ENCODE measurements around the gene MEX3C.
A peak's percentile ranks its signal among the peaks of the same experiment; 100 is the strongest.

MEX3C gene

DNA sequence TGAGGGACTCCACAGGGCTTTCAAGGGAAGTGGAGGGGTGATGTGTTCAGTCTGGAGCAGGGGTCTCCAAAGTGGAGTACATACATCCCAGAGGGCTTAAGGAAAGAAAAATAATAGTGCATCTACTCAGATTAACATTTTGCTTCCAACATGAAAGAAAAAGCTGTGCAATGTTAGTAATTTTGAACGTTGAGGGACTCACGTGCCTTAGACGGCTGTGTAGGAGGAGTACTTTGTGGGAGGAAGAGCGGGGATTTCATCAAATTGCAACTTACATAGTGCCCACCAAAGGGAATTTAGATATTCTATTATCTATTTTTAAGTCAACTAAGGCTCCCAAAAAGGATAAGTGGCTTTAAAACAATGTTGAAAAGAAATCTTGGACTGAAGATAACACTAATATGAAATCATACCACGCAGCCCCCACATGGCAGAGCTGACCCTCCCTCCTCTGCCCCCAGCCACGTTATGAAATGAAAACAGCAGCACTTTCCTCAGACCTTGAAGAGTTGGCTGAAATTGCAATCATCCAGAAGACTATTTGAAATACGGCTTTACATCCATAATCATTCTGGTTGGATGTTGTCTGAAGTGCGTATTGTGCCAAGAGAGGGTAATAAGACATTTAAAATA, 42.9 kb downstream of the MEX3C start:
- DNase-seq (ENCODE audit: insufficient read length, low spot score) (no peak), FAIRE-seq (no peak)

DNA sequence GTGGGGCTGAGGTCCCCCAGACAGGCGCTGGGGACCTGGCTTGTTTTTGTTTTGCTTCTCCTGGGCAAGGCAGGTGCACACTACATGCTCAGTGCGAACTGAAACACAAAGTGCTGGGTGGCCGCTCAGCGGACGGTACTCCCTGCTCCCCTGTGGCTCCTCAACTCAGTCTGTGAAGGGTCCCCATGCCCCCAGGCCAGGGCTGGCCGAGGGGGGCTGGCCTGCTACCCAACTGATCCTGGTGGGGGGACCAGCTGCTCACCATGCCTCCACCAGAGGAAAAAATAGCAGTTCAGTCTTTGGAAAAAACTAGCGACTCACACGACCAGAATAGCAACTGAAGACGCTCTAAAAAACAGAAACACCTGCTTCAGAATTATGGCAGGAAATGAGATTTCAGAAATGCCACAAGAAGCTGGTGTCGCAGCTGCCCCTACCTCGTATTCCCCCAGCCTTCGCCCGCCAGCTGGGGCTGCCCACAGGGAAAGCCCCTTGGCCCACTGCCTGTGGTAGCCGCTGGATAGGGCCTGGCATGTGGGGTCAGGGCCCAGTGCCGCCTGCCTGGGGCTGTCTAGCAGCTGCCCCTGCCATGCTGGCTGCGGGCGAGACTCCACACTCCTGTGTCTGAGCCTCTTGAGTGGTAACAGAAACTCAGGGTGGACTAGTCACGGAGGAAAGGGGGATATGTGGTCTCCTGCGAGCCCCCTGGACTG, 43.7 kb downstream of the MEX3C start:
- TF ChIP-seq POLR2A (IDR thresholded peaks at IDR 0.05; ENCODE audit: low read depth, low read length): no peak
- no peak for DNase-seq (ENCODE audit: insufficient read length, low spot score)
- FAIRE-seq: no peak

More for the DNA sequence above, 42.9 kb downstream of the MEX3C start:
- TF ChIP-seq POLR2A (IDR thresholded peaks at IDR 0.05; ENCODE audit: low read depth, low read length): no peak

DNA sequence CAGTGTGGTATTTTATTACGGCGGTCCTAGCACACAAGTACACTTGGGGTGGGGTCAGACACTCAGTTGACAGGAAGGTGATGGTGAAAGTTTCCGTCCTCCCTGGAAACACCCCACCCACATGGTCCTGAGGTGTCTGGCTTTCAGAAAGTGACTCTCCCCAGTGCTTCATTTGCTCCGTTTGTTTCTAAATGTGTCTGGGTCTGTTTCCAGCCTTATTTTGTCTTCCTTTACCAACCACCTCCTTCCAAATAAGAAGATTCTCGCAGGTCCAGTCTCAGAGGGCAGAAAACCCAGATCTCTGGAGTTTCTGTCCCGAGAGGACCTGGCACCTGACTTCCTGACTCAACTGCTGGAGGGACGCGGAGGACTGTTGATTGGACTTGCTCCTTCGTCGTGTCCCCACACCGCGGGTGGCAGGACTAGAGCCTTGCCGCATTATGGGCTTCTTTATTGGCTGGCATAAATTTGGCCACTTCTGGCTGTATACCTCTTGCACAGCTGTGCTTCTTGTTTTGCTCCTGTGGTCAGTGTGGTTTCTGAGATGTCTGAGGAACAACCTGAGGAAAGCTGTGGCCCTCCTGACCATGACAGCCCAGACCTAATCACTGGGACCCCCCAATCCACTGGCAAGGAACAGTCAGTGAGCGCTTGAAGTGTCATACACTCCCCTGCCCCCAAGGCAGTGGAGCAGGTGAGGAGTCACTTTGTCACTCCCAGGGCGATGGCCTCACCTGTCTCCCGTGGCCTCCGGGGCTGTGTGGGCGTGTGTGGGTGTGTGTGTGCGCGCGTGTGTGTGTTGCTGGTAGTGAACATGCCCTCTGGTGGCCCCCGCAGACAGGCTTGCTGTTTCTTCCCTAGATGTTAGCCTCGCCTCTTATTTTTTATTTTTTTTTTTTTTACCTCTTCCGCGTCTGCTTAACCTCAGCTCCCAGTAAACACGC, 45.6 kb downstream of the MEX3C start:
- TF ChIP-seq POLR2A (IDR thresholded peaks at IDR 0.05; ENCODE audit: low read depth, low read length): no peak
- FAIRE-seq: no peak
- DNase-seq (ENCODE audit: insufficient read length, low spot score): no peak

DNA sequence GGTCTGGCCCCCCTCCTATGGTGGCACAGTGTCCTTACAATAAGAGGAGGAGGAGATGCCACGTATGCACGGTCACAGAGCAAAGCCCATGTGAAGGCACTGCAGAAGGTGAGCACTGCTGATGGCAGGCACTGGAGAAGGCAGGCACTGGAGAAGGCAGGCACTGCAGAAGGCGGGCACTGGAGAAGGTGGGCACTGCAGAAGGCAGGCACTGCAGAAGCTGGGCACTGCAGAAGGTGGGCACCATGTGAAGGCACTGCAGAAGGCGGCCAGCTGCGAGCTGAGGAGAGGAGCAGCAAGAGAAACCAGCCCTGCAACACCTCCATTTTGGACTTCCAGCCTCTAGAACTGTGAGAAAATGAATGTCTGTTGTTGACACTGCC, 46.3 kb downstream of the MEX3C start:
- TF ChIP-seq POLR2A (IDR thresholded peaks at IDR 0.05; ENCODE audit: low read depth, low read length): no peak
- no peak for DNase-seq (ENCODE audit: insufficient read length, low spot score)
- no peak for FAIRE-seq

DNA sequence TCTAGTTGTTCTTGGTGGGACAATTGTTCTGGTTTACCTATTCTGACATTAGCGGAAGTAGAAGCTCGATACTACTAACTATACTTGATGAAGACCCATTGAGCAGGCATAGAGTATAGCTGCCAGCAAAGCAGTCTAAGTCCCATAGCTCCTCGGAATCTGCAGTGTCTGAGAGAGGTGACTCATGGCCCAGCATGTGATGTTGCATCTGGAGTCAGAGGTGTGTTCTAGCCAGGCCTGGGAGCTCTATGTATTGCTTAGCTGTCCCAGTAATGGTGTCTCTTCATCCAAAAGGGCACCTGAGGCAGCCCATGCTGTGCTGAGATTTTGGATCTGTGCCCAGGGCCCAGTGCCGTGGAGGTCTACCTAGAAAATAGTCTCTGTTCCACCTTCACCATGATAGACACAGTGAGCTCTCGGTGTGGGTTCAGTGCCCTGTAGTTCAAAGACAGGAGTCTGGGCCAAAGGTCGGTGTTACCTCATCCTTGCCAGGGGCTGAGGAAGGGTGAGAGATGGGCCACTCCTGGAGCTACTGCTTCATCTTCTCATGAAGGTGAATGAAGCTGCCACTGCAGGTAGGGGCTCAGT, 47.3 kb downstream of the MEX3C start:
- DNase-seq (ENCODE audit: insufficient read length, low spot score): peak; percentile 51
- peak; percentile 97 for FAIRE-seq
- TF ChIP-seq POLR2A (IDR thresholded peaks at IDR 0.05; ENCODE audit: low read depth, low read length): no peak

DNA sequence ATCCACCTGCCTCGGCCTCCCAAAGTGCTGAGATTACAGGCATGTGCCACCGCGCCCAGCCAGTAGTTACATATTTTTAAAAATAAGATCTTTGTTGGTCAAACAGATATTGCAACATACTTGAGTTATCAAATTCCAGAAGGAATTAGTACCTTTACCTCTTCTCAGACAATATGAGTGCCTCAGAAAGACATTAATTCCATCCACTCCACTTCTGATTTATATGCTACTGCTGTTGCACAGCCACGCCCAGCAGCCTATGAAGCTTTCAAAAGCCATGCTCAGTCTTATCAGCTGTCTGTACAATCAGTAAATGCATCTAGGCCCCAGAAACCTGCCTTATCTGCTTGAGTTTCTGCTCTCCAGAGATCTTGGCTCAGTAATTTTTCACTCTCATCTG, 47.8 kb downstream of the MEX3C start:
- no peak for TF ChIP-seq POLR2A (IDR thresholded peaks at IDR 0.05; ENCODE audit: low read depth, low read length)
- DNase-seq (ENCODE audit: insufficient read length, low spot score): no peak
- no peak for FAIRE-seq

DNA sequence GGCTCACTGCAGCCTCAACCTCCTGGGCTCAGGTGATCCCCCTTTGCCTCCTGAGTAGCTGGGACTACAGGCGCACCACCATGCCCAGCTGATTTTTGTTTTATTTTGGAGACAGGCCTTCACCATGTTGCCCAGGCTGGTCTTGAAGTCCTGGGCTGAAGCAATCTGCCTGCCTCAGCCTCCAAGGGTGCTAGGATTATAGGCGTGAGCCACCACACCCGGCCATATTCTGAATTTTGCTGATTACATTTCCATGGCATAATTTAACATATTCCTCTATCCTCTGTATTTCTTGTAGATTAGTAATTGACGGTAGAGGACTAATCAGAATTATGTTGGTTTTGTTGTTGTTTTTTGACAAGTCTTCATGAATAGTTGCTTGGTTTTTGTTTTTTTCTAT, 50.6 kb downstream of the MEX3C start:
- DNase-seq (ENCODE audit: insufficient read length, low spot score) (no peak), FAIRE-seq (no peak)
- no peak for TF ChIP-seq POLR2A (IDR thresholded peaks at IDR 0.05; ENCODE audit: low read depth, low read length)

DNA sequence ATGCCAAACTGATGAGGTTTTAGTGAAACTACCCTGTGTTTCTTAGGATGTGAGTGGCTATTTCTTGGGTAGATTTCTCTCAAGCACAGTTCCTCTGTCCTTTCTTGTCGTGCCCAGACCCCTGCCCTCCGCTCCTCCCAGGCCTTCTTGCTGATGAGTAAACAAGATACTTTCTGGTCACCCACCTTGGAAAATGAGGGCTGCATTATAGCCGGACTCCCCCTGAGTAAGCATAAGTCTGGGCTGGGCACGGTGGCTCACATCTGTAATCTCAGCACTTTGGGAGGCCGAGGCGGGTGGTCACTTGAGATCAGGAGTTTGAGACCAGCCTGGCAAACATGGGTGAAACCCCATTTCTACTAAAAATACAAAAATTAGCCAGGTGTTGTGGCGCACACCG, 58.5 kb downstream of the MEX3C start:
- no peak for FAIRE-seq
- no peak for TF ChIP-seq POLR2A (IDR thresholded peaks at IDR 0.05; ENCODE audit: low read depth, low read length)
- DNase-seq (ENCODE audit: insufficient read length, low spot score): no peak

DNA sequence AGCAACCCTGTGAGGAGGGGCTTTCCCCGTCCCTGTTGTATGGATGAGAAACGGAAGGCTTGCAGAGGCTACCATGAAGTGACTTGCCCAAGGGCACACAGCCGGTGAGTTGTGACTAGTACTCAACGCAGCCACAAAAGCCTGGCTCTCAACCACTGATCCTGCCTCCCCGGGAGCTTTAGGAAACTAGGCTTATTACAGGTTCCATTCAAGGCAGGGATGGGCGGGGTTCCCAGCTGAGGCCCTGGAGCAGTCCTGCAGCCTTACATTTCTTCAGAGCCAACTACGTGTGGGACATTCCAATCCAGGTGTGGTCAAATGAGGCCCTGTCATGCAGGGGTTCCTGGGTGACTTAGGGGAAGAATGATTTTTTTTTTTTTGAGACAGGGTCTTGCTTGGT, 59.6 kb downstream of the MEX3C start:
- FAIRE-seq (peak; percentile 67), DNase-seq (ENCODE audit: insufficient read length, low spot score) (peak; percentile 22)

DNA sequence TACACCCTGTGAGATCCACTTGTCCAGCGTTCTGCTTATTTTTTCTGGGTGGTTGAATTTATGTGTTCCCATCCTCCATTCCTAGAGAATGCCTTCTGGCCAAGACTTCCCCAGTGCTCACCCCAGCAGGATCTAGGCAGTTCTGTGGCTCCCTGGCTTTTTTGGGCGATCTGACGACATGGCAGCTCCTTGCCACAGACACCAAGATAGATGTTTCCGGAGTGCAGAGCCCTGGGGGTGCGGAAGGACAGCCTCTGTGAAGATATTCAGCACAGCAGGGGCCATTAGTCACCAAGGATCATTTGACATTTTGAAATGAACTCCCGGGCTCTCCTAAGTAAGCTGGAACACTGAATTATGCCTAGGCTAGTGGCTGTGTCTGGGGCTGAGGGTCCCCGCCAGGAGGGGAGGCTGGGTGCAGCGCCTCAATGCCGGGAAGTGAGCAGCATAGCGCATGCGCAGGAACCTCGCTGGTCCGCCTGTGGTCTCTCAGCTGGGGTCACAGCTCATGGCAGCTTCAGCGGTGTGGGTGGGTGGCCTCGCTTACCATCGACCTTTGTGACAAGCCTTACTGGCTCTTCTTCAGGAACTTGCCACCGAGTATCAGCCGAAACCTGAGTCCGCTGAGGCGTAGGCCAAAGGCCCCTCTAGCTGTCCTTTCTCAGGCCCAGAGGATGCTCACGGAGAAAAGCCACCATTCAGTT, 60.3 kb downstream of the MEX3C start:
- TF ChIP-seq POLR2A (IDR thresholded peaks at IDR 0.05; ENCODE audit: low read depth, low read length): no peak
- DNase-seq (ENCODE audit: insufficient read length, low spot score): peak; percentile 36
- peak; percentile 6 for FAIRE-seq

More for the DNA sequence above, 59.6 kb downstream of the MEX3C start:
- no peak for TF ChIP-seq POLR2A (IDR thresholded peaks at IDR 0.05; ENCODE audit: low read depth, low read length)

DNA sequence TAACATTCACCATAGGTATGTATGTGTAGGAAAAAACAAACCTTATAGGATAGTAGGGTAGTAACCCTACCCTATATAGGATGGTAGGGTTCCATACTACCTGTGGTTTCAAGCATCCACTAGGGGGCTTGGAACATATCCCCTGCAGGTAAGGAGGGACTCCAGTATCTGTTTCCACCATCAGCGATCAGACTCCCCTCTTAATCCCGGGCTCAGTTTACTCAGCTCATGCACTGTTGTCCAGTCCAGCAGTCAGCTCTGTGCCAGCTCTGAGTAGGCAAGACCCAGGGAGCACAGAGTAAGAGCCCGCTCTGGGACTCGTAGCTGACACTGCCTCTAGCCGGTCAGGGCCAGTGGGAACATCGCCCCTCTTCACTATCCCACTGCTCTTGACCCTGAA, 61.7 kb downstream of the MEX3C start:
- no peak for TF ChIP-seq POLR2A (IDR thresholded peaks at IDR 0.05; ENCODE audit: low read depth, low read length)
- DNase-seq (ENCODE audit: insufficient read length, low spot score): no peak
- no peak for FAIRE-seq

DNA sequence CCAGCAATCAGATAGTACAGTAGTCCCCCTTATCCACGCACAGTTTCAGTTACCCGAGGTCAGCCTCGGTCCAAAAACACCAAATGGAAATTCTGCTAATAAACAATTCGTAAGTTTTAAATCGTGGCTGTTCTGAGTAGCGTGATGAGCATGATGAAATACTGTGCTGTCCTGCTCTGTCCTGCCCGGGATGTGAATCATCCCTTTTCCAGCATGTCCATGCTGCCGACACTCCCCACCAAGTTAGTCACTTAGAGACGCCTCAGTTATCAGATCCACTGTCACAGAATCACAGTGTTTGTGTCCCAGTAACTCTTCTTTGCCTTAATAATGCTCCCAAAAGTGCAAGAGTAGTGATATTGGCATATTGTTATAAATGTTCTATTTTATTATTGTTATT, 62.1 kb downstream of the MEX3C start:
- TF ChIP-seq POLR2A (IDR thresholded peaks at IDR 0.05; ENCODE audit: low read depth, low read length): no peak
- no peak for FAIRE-seq
- no peak for DNase-seq (ENCODE audit: insufficient read length, low spot score)

DNA sequence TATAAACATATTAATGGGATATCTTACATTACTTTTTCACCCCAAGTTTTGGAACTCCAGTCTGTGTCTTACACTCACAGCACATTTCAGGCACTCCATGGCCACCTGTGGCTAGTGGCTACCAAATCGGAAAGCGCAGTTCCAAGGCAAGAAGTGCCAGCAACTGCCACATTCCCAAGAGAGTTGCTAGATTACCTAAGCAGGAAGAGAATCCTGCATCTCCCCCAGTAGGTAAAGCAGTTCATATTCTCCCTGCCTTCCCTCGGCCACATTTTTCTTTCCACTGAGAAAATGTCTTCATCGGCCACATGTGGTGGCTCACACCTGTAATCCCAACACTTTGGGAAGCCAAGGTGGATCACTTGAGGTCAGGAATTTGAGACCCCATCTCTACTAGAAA, 62.8 kb downstream of the MEX3C start:
- FAIRE-seq: no peak
- no peak for TF ChIP-seq POLR2A (IDR thresholded peaks at IDR 0.05; ENCODE audit: low read depth, low read length)

More for the DNA sequence above, 62.8 kb downstream of the MEX3C start:
- no peak for DNase-seq (ENCODE audit: insufficient read length, low spot score)

Data from H54 (cell line).